ENCODE data around the gene INHA. TPM values are rescaled to one million over a fixed set of nuclear protein-coding genes. Genes with fewer than 3 reads are reported as not detected.
A peak's percentile ranks its signal among the peaks of the same experiment; 100 is the strongest.

The INHA gene, protein sequence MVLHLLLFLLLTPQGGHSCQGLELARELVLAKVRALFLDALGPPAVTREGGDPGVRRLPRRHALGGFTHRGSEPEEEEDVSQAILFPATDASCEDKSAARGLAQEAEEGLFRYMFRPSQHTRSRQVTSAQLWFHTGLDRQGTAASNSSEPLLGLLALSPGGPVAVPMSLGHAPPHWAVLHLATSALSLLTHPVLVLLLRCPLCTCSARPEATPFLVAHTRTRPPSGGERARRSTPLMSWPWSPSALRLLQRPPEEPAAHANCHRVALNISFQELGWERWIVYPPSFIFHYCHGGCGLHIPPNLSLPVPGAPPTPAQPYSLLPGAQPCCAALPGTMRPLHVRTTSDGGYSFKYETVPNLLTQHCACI
- total RNA-seq: not detected

GRCh38 chr2:219572237-219573001 is at the start of gene INHA:
Gene INHA, plus strand, starts transcription at chr2:219572310. Its CDS starts 65 bp downstream, at chr2:219572375.
- peaks cover 39% of the 10 kb centered on the region for H3K27me3 Mint-ChIP-seq
- no peaks in the 10 kb centered on the region for H3K4me1 Mint-ChIP-seq (ENCODE audit: low read depth)
- H3K9me3 Mint-ChIP-seq: no peaks in the 10 kb centered on the region
- CTCF ChIA-PET: interaction anchor here (1.7 to 2.1 kb wide), 2 partner anchors 12 to 31 kb away, joined by 4 to 24 read pairs; no protein-coding TSS in a partner anchor
- DNase-seq: no peak
- POLR2A ChIA-PET: no interaction called here
- intact Hi-C loops (cut with micrococcal nuclease): no loop called here
- no peak within 1 kb of the TSS for H3K27ac Mint-ChIP-seq
- peak within 1 kb of the TSS; percentile 8 for H3K4me3 Mint-ChIP-seq
- no peaks in the 10 kb centered on the region for H3K36me3 Mint-ChIP-seq

- POLR2A ChIA-PET: no interaction called here
- H3K36me3 Mint-ChIP-seq: no peaks in the 10 kb centered on the region
- no peak overlapping the region for H3K27ac Mint-ChIP-seq
These were observed 49.0 kb upstream of the INHA start for GRCh38 chr2:219523031-219523671.

DNA sequence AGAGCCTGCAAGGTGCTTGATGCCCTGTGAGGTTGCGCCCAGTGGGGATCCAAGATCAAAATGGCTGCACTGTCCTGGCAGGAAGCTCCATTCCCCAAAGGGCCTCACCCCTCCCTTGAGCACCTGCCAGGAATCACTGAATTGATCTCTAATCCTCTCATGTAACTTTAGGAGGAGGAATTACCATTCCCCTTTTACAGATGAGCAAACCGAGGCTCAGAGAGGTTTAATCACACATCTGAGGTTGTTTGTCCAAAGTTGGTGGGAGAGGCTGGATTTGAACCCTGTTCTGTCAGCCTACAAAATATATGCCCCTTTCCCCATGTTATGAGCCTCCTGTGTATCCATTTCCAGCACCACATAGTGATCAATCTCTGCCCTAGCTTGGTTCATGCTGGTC is 47.3 kb upstream of the INHA start:
- Mint-ChIP-seq H3K36me3 (no peaks in the 10 kb centered on the region), H3K9me3 (no peaks in the 10 kb centered on the region), H3K4me3 (no peak overlapping the region), H3K4me1 (ENCODE audit: low read depth) (peaks cover 10% of the 10 kb centered on the region), H3K27me3 (peaks cover 77% of the 10 kb centered on the region), H3K27ac (no peak overlapping the region)
- ChIA-PET CTCF (interaction anchor here (0.6 to 14.4 kb wide), 2 partner anchors 17 to 29 kb away, joined by 3 to 277 read pairs; partner anchors contain the start of gene GMPPA), POLR2A (no interaction called here)
- intact Hi-C loops (cut with micrococcal nuclease): no loop called here
- no peak for DNase-seq

More at GRCh38 chr2:219523031-219523671, 49.0 kb upstream of the INHA start:
- H3K4me3 Mint-ChIP-seq: no peak overlapping the region
- H3K4me1 Mint-ChIP-seq (ENCODE audit: low read depth): peaks cover 10% of the 10 kb centered on the region
- CTCF ChIA-PET: interaction anchor here (14.4 kb wide), 1 partner anchor 27 kb away, joined by 277 read pairs; the partner anchor contains the start of gene GMPPA
- no peak for DNase-seq
- peaks cover 73% of the 10 kb centered on the region for H3K27me3 Mint-ChIP-seq
- H3K9me3 Mint-ChIP-seq: no peaks in the 10 kb centered on the region
- intact Hi-C loops (cut with micrococcal nuclease): no loop called here

- intact Hi-C loops (cut with micrococcal nuclease): no loop called here
- Mint-ChIP-seq H3K36me3 (no peaks in the 10 kb centered on the region), H3K27ac (no peak overlapping the region), H3K9me3 (no peaks in the 10 kb centered on the region), H3K4me1 (ENCODE audit: low read depth) (peaks cover 10% of the 10 kb centered on the region), H3K27me3 (peaks cover 79% of the 10 kb centered on the region), H3K4me3 (no peak overlapping the region)
- CTCF ChIA-PET: interaction anchor here (0.8 to 14.4 kb wide), 6 partner anchors 17 to 122 kb away, joined by 3 to 277 read pairs (median 36); partner anchors contain the start of gene GMPPA
- POLR2A ChIA-PET: no interaction called here
- DNase-seq: no peak
These were observed 46.4 kb upstream of the INHA start for GRCh38 chr2:219525533-219526232.

- no peak overlapping the region for H3K4me3 Mint-ChIP-seq
- no peaks in the 10 kb centered on the region for H3K36me3 Mint-ChIP-seq
- POLR2A ChIA-PET: no interaction called here
- H3K9me3 Mint-ChIP-seq: no peaks in the 10 kb centered on the region
- H3K27ac Mint-ChIP-seq: no peak overlapping the region
- H3K27me3 Mint-ChIP-seq: peaks cover 78% of the 10 kb centered on the region
- peaks cover 10% of the 10 kb centered on the region for H3K4me1 Mint-ChIP-seq (ENCODE audit: low read depth)
- intact Hi-C loops (cut with micrococcal nuclease): no loop called here
- no peak for DNase-seq
- CTCF ChIA-PET: interaction anchor here (0.8 to 14.4 kb wide), 7 partner anchors 18 to 123 kb away, joined by 3 to 277 read pairs (median 69); partner anchors contain the start of gene GMPPA
These were observed 45.6 kb upstream of the INHA start for GRCh38 chr2:219526320-219527075.

GRCh38 chr2:219527076-219527394 is 45.1 kb upstream of the INHA start:
- Mint-ChIP-seq H3K27ac (no peak overlapping the region), H3K36me3 (no peaks in the 10 kb centered on the region), H3K4me1 (ENCODE audit: low read depth) (peaks cover 5% of the 10 kb centered on the region), H3K27me3 (peaks cover 75% of the 10 kb centered on the region), H3K9me3 (no peaks in the 10 kb centered on the region), H3K4me3 (no peak overlapping the region)
- intact Hi-C loops (cut with micrococcal nuclease): no loop called here
- DNase-seq: no peak
- ChIA-PET CTCF (interaction anchor here (4.3 to 14.4 kb wide), 5 partner anchors 11 to 124 kb away, joined by 69 to 277 read pairs (median 95); partner anchors contain the start of genes ASIC4 and GMPPA), POLR2A (no interaction called here)

GRCh38 chr2:219527472-219527871 is 44.6 kb upstream of the INHA start:
- Mint-ChIP-seq H3K27me3 (peaks cover 74% of the 10 kb centered on the region), H3K4me3 (no peak overlapping the region), H3K9me3 (no peaks in the 10 kb centered on the region), H3K4me1 (ENCODE audit: low read depth) (peaks cover 4% of the 10 kb centered on the region), H3K27ac (no peak overlapping the region), H3K36me3 (no peaks in the 10 kb centered on the region)
- POLR2A ChIA-PET: no interaction called here
- intact Hi-C loops (cut with micrococcal nuclease): no loop called here
- CTCF ChIA-PET: interaction anchor here (0.8 to 14.4 kb wide), 7 partner anchors 11 to 124 kb away, joined by 3 to 277 read pairs (median 76); partner anchors contain the start of genes ASIC4 and GMPPA
- no peak for DNase-seq

DNA sequence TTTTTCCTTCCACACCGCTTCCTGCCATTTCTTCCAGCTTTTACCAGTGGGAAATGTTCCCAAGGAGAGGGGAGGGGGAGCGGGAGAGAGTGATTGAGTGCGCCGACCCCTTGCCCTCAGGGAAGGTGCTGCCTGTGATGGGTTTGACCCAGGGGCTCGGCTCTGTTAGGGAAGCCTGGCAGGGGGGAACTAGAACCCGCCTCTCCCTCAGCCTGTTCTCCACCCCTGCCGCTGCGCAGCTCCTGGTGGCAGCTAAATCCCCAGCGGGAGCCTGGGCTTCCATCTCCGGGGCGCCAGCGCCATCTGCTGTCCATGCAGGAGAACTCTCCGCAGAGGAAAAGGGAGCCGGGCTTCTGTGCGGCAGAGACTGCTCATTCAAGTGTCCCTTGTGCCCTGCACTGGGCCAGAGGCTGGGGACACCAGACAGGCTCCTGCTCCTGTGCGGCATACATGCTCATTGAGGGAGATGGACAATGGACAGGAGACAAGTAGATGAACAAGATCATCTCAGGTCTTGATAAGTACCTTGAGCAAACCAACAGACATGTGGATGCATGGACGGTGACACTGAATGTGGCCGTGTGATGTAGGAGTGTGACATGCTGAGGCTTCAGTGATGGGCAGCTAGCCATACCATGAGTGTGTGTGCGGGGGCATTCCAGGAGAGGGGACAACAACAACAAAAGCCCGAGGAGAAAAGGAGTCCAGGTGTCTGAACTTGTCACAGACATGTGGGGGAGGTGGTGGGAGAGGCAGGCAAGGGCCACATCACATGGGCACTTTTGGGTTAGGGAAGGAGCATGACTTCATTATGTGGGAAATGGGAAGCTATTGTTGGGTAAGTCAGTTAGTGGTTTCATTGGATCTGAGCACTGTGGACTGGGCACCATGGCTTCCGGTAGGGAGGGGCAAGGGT is 41.8 kb upstream of the INHA start:
- DNase-seq: peak; percentile 88

DNA sequence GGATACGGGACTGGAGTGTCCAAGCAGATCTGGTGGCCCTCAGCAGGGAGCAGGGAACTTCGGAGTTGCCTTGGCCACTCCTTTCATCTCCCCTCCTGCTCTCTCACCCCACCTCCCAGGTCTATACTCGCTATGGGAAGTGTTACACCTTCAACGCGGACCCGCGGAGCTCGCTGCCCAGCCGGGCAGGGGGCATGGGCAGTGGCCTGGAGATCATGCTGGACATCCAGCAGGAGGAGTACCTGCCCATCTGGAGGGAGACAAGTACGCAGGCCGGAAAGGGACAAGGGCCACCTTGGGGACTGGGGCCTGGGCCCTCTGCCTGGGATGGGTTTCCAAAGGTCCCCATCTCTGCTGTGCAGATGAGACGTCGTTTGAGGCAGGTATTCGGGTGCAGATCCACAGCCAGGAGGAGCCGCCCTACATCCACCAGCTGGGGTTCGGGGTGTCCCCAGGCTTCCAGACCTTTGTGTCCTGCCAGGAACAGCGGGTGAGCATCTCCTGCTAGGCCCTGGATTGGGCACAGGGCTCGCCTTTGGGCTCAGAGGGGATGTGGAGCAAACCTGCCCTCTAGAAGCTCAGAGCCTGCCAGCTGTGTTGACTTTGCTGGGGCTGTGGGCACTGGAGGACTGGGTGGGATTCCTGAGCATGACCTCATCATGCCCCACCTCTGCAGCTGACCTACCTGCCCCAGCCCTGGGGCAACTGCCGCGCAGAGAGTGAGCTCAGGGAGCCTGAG is 40.3 kb upstream of the INHA start:
- intact Hi-C loops (cut with micrococcal nuclease): no loop called here
- ChIA-PET CTCF (interaction anchor here (0.7 to 14.4 kb wide), 10 partner anchors 9 to 139 kb away, joined by 3 to 277 read pairs (median 24); partner anchors contain the start of genes CHPF, GMPPA and TMEM198), POLR2A (no interaction called here)
- Mint-ChIP-seq H3K27ac (no peak overlapping the region), H3K9me3 (no peaks in the 10 kb centered on the region), H3K27me3 (peaks cover 46% of the 10 kb centered on the region), H3K4me3 (no peak overlapping the region), H3K36me3 (no peaks in the 10 kb centered on the region), H3K4me1 (ENCODE audit: low read depth) (no peaks in the 10 kb centered on the region)
- DNase-seq: no peak

More for the DNA sequence above, 41.8 kb upstream of the INHA start:
- Mint-ChIP-seq H3K9me3 (no peaks in the 10 kb centered on the region), H3K36me3 (no peaks in the 10 kb centered on the region), H3K4me1 (ENCODE audit: low read depth) (no peaks in the 10 kb centered on the region), H3K4me3 (no peak overlapping the region), H3K27ac (no peak overlapping the region), H3K27me3 (peaks cover 55% of the 10 kb centered on the region)
- intact Hi-C loops (cut with micrococcal nuclease): loop anchor here (1.0 kb wide), 4 partner anchors 32 to 127 kb away; partner anchors contain the start of gene GMPPA
- ChIA-PET POLR2A (interaction anchor here (0.6 to 1.4 kb wide), 3 partner anchors 14 to 127 kb away, joined by 3 to 5 read pairs (median 4); partner anchors contain the start of genes CHPF, GMPPA and TMEM198), CTCF (interaction anchor here (0.6 to 14.4 kb wide), 45 partner anchors 9 to 1489 kb away, joined by 3 to 277 read pairs (median 5); partner anchors contain the start of genes ASIC4, CHPF, DNAJB2 and DNPEP)

GRCh38 chr2:219532378-219532649 is 39.8 kb upstream of the INHA start:
- Mint-ChIP-seq H3K36me3 (no peaks in the 10 kb centered on the region), H3K9me3 (no peaks in the 10 kb centered on the region), H3K27me3 (peaks cover 42% of the 10 kb centered on the region), H3K4me3 (no peak overlapping the region), H3K4me1 (ENCODE audit: low read depth) (no peaks in the 10 kb centered on the region), H3K27ac (no peak overlapping the region)
- ChIA-PET CTCF (interaction anchor here (1.0 to 14.4 kb wide), 6 partner anchors 9 to 139 kb away, joined by 3 to 277 read pairs (median 69); partner anchors contain the start of gene GMPPA), POLR2A (no interaction called here)
- DNase-seq: no peak
- intact Hi-C loops (cut with micrococcal nuclease): no loop called here
